GM19467 (cell line): ENCODE measurements around the gene SP9.

ENCODE experiments used
- ATAC-seq: cut with Tn5 transposase; IDR thresholded peaks from one replicate; pipeline ENCODE4 v1.9.1; 2021; ENCODE audit warnings: mild to moderate bottlenecking, moderate library complexity; ENCODE audit not compliant: unreplicated experiment

The SP9 gene

DNA sequence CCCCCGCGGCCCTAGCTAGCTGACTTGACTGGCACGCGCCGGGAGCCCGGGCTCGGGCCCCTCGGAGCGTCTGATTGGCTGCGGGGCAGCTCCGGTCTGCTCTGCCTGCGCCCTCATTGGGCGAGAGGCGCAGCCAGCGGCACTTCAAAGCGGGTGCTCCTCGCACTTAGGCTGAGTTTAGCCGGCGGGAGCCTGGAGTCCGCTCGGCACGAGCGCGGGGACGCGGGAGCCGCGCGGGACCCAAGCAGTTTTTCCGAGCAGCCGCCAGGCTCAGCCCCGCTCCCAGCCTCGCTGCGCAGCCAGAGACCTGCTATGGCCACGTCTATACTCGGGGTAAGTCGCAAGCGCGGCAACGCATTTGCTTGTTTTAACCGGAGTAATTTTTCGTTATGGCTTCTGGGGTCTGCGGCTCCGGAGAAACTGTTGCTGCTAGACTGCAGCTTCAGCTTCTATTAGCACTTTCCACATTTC, at the start of gene SP9:
TSS of gene SP9 (plus strand) at position 174 of the 471 bp plus-strand sequence. CDS start at position 313, 139 bp downstream.
- ATAC-seq: no peak

DNA sequence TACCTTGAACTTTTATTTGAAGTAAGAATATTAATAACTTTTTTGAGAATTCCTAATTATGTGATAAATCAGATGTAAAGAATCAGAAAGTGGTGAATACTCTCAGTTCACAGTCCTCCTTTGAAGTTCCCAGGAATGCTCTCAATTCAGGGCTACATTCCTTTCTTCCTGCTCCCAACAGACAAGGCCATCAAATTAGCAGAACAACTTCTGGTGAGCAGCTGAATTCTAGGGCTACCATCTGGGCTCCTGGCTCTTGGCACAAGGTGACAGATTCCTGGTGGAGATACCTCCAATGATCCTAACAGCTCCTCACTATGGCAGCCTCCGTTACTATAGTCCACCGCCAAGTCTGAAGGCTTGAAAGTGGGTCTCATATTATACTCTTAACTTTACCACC, 48.6 kb upstream of the SP9 start:
- ATAC-seq: no peak

DNA sequence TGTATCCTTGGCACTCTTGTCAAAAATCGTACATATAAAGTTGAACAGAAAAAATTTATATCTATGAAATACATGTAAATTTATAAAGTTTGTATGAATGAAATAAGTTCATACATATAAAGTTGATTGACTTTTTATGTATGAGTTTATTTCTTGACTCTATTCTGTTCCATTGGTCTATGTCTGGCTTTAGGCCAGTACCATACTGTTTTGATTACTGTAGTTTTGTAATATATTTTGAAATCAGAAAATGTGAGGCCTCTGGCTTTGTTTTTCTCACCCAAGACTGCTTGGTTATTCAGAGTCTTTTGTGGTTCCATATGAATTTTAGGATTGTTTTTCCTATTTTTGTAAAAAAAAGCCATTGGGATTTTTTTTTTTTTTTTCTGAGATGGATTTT, 41.8 kb upstream of the SP9 start:
- ATAC-seq: no peak

DNA sequence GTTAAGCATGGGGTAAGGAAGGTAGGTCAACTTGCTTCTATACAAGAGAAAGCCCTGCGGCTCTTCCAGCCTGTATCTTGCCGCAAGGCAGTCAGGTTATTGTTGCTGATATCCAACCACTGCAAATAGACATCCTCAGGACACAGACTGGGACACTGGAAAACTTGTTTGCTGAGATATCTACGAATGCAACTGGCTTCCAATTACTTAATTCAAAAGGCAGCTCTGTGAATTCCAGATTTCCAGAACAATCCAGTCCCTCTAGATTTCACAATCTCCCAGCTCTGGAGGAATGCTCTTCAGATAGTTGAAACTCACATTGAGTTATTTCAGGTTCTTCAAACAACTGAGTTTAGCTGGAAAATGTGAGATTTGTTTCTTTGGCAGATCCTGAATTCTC, 34.6 kb upstream of the SP9 start:
- no peak for ATAC-seq

DNA sequence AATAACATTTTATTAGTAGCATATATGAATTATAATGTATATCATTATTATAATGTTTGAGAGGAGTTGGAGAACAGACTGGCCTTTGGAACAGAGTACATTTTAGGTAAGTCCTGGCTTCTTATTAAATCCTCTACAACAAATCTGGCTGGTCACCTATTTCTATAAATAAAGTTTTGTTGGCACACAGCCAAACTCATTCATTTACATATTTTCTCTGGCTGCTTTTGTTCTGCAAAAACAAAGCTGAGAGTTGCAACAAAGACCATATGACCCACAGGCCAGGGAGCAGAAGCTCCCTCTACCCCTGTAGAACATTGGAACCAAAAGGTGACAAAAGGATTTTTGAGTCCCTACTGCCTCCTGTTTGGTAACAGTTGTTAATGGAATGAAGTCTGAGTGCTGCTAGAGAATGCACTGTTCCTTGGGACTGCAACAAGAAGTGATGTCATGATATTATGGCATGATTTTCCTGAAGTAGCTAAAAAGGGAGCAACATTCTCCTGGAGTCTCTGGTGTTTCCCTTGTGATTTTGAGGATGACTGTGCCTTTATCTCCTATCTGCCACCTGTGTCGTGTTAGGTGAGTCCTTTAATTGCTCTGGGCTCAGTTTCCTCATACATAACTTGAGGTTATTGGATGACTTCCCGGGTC, 22.0 kb upstream of the SP9 start:
- no peak for ATAC-seq

DNA sequence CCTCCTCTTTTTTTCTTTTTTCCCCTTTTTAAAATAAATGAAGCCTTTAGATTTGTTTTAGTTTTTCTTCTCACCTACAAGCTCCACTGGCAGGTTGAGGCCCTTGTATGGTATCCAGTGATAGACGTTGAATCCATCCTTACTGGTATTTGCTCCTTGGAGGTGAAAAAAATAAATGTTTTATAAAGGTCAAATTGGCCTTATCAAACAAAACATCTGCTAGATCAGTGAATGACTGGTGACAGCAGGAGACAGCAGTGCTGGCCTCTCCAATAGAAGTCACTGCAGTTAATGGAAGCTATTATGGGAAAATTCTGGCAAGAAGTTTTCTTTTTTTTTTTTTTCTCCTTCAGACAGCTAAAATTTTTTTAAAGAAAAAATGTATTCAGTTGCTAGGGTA, 12.6 kb upstream of the SP9 start:
- ATAC-seq: no peak

DNA sequence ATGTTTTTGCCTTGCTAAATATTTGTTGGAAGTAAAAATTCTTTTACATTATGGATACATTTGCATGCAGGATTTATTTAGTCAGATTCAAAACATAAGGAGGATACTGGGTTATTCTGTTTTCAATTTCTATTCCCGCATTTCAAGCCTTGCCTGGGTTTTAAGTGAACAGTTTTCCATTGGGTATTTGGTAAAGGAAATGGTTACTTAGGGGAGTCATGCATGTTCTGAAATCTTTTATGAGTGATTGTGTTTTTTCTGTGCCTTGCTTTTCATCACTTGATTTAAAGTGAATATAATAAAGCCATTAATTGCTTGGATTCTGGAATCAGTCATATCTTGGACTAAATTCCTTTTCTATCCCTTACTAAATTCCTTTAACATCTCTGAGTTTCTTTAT, 12.0 kb upstream of the SP9 start:
- ATAC-seq: no peak

DNA sequence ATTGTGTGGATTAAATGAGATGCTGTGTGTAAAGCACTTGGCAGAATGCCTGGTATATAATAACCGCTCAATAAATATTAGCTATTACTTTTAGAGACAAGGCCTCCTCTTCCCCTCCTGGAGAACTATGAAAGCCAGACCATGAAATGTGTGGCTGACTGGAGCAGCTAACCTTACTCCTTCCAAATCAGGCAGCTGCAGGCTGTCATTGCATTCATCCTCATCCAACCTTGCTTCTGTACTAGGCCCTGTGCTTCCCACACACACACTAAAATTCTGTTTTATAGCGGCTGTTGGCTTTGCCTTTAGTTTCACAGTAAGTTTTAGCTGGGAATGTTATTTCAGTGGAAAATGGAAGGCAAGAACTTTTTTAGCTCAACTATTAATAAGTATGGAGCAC, 10.2 kb upstream of the SP9 start:
- ATAC-seq: no peak

DNA sequence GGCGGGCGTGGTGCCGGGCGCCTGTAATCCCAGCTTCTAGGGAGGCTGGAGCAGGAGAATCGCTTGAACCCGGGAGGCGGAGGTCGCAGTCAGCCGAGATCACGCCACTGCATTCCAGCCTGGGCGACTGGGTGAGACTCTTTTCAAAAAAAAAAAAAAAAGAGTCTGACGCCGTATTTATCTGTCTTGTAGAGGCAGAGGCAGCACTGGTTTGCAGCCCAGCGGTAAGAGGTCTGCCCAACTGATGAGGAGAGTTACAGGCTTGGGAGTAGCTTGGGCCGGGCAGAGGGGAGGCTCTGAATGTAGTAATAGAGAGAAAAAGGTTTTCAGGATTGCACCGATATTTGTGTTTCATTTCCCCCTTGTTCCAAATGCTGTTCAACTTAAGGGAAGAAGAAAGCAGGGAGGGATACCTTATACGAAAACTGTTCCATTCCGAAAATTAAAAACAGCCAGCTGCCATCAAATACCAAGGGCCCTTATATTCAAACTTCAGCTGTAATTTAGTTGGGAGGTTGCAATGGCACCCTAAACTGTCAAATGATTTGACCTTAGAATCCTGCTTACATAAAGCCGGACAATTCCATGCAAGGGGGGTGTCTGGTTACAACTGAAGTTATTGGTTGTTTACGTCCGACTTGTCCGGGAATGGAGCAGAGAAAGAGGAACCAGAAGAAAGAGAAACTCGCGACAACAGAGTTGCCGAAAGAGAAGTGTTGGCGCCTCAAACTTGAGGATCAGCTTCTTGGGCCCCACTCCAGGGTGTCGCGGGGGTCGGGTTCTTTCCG, 9.2 kb upstream of the SP9 start:
- no peak for ATAC-seq

DNA sequence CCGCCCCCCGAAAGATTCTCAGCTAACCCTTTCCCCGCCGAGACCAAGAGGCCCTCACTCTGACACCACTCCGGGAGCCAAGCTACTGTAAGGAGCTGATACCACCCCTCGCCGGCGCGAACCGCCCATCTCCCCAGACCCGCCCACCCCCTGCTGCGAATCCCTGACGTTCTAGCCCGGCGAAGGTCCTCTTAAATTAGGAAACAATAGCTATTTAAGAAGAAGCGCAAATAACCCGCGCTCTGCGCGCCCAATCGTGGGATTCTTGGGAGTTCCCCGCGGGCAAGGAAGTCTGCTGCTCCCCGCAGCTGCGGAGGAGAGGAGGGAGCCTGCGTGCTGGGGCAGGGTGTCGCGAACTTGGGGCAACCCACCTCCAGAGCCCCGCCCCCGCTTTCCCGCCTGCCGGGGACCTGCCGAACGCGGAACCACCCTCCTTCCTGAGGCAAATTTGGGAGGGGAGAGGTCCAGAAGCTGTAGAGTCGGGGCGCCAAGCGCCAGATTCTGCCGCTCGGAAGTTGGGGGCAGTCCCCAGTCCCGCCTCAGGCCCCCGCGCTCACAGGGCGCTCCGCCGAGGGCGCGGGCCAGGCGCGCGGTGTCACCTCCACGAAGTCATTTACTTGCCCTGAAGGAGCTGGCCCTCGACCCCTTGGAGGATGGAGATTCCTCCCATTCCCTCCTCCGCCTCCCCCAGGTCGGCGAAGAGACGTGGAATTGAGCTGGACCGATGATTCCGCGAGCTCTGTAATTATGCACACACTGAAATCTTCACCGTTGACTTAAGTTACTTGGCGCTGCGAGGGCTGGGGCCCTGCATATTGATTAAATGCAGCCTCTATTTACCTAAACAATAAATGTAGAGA, 8.4 kb upstream of the SP9 start:
- ATAC-seq: no peak

DNA sequence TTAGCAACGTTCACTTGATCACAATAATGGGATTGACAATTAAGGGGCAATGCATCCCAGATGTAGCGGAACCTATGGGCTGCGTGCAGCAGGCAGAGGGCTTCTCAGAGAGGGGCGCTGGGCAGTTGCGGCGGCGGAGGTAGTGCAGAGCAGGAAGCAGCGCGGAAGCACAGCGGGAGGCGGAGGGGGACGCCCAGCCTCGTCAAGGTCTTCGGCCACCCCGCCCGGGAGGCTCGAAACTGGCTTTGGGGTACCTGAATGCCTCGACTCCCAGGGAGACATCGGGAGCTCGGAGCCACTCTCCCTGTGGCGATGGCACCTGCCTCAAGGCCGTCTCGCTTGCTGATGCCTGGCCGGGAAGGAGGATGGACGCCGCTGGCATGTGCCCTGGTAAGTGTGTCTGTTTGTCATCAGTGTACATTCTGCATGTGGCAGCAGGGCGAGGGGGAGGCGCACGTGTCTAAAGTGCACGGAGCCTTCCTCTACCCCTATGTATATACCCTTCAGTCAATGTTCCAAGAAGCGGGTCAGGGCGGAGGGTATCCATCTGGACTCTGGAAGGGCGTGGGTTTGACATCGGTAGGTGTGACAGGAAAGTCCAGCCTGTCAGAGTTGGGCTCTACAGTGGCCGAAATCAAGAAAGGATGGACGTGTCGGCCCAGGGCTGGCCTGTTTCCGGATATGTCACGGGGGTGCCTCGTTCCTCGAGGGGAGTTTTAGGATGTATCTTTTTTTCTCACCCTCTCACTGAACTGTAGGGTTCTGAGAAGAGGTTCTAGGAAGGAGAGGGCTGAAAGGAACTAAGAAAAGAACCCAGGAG, 7.5 kb upstream of the SP9 start:
- no peak for ATAC-seq

DNA sequence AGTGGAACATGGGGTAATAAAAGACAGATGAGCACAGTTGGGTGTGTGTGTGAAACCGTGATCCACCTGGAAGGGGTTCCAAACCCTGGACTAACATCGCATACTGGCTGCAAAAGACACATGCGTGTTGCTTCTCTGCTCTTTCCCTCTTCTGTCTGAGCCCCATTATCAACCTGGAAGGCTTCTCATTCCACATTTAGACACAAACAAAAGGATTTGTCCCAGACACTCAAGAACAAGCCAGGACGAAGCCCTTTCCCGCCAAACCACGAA, 7.0 kb upstream of the SP9 start:
- ATAC-seq: no peak

DNA sequence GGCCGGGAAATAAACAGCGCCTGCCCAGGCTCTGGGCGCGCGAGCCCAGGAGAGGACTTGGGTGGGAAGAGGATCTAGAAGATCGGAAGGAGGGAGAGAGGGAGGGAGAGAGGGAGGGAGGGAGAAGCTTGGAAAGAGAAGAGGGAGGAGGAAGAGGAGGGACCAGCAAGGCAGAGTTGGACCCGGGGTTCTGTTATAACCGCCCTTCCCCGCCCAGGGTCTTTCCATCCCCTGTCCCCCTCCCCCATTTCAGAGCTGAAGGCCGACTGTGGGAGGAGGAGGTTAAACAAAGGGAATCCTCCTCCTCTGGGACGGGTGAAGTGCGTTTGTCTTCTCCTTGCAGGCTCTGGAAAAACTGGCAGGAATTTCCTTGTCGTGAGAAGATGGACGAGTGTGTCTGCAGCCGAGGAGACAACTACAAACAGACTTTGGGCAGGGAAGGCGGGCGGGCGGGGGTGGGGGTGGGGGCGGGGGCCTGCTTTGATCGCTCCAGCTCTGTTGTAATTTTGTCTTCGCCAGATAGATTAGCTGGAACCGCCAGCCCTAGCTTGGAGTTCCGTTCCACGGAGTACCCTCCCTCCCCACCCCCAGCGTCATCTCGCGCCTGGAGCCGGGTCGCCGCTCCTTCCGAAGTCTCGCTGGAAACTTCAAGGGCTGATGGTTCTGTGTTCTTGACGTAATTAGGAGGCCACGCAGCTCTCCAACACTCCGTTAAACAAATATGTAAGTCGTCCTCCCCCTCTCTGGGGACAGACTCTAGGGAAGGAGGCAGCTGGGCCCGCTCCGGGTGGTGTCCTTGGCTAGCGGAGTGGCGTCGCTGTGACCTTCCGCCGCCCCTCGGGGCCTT, 6.4 kb upstream of the SP9 start:
- ATAC-seq: no peak

DNA sequence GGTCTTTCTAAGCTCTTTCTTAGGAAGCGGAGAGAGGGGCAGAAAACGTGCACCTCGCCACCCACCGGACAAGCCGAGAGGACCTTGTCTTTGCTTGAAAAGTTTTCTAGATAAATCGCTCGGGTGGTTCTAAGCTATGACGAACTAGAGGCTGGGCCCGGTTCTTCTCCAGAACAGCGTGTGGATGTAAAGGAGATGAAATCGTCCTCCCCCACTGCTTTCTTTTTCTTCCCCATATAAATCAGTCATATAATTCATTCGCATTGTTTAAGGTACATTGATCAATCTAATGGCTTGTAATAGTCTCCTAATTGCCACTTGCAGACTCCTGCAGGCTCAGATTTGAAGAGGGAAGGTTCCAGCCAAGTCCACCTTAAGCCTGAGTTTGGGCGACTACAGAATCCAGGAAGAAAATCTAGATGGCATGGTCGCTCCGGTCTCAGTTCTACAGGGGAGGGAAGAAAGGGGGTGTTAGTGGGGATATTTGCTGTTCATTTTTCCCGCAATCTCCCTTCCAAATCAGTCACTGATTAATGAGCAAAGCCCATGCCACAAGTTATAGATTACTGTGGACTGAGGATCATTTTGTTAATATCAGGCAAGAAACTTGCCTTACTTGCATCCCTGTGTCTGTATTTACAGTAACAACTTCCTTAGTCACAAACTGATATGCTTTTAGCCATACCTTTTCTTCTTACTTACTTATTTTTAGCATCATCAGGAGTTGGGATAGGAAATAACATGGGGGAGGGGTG, 5.6 kb upstream of the SP9 start:
- ATAC-seq: no peak

DNA sequence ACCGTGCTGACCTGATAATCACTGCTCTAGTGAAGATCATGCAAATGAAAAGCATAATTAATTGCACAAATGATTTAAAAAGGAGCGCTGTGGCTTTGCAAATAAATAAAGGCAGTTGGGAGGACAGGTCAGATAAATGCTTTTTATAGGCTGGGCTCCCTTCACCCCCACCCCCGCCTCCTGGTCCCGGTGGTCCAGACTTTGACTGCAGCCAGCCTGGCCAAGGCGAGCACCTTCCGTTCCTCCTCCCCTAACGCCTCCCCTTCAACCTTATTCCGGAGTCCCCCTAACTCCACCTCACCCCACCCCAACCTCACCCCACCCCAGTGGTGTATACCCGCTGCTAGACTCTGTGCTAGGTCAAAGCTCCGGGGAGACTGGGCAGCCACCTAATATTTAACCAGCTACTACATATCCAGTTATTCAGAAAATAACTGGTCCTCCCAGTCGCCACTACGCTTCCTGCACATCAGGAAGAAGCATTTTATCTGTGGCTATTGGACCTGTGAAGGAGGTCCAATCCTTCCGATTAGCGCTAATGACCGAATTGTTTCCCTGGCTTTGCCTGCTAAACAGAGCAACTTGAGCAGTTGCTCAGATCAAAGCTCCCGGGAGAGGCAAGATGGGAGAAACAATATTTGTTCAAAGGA, 3.7 kb upstream of the SP9 start:
- no peak for ATAC-seq

DNA sequence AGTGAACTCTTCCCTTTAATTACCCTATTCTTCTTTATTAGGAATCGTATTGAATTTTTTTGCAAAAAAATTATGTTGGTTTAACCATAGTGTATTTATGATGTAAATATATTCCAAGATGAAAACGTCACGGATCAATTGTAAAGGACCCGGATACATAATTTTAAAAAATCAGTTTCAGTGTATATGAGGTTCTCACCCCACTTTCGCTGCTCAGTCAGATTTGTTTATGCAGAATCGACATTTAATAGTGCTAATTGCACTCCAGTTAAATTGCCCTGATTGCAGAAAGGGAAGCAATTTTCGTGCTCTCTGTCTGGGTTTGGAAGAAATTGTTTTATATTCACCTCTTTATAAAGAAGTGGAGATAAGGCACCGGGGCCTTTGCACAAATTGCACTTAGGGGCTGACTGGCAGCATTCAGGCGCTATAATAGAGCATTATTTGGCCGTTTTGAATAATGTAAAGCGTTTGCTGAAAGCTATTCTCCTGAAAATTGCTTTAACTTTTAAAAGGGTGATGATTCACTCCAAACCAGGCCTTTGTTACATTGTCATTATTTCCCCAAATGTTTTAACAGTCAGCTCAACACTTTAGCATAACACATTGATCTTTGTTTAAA, 3.0 kb upstream of the SP9 start:
- ATAC-seq: no peak

DNA sequence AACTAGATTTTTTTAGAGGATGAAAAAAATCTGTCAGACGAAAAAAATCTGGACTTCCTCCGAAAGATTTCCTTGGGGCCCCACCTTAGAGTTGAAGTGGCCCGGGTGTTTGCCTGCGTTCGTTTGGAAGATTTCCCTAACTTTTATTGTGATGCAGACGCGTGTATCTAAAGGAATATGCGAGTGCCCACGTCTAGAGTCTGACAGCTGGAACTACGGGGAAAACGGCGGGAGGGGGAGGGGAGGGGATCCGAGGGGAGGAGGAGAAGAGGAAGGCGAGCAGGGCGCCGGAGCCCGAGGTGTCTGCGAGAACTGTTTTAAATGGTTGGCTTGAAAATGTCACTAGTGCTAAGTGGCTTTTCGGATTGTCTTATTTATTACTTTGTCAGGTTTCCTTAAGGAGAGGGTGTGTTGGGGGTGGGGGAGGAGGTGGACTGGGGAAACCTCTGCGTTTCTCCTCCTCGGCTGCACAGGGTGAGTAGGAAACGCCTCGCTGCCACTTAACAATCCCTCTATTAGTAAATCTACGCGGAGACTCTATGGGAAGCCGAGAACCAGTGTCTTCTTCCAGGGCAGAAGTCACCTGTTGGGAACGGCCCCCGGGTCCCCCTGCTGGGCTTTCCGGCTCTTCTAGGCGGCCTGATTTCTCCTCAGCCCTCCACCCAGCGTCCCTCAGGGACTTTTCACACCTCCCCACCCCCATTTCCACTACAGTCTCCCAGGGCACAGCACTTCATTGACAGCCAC, 2.4 kb upstream of the SP9 start:
- no peak for ATAC-seq

DNA sequence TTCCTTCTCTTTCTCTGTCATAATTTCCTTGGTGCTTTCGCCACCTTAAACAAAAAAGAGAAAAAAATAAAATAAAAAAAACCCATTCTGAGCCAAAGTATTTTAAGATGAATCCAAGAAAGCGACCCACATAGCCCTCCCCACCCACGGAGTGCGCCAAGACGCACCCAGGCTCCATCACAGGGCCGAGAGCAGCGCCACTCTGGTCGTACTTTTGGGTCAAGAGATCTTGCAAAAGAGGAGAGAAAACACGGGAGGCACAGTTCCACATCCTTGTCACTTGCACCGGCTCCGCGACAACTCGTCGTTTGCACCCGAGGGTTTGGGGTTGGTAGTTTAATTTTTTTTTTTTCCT, 1.8 kb upstream of the SP9 start:
- ATAC-seq: no peak
